GM18520 (cell line): ENCODE data around the gene FKBP14.
"Not testable (repeated sequence)": the region's sequence is repeated elsewhere in the genome, so short reads cannot be mapped to it uniquely, and the experiment has no call there.

Source experiments
- ATAC-seq: cut with Tn5 transposase; IDR thresholded peaks from one replicate; pipeline ENCODE4 v1.9.1; 2021; ENCODE audit not compliant: unreplicated experiment

Gene FKBP14

GRCh38 chr7:29961611-29962010 is 64.9 kb downstream of the FKBP14 start:
- ATAC-seq: not testable (repeated sequence)
